ENCODE data around the gene NOP10.

NOP10 gene

DNA sequence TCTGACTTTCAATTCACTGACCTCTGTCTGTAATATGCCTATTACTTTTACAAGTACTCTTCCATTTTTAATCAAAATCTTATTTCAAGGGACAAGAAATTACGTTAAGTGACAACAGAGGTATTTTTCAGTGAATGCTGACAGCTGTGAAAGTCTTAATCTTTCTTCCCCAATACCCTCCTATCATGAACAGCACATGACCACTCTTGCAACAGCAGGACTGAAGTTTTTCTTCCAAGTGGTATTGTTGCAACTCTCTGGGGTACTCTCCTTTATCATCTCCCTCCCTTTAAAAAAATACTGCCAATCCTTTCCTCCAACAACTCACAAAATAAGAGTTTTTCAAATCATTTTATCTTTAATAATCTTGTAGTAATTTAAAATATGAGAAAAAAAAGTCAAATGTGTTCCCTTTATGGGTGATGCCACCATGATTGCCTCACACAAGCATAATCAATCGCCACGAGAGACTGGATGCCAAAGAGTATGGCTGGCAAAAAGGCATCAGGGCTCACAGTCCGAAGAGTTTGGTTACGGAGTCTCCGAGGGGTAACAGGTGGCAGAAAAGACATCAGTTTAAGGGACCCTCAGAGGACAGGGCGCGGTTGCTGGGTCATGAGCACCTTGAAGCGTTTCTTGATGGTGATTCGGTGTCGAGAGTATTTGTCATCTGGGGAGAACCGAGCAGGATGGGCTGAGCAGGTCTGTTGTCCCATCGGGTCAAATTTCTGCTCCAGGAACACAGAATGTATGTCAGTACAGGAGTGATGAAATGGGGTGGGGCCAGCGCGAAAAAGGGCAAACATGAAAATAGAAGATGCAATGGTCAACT is 1.3 kb downstream of the NOP10 start:
- TF ChIP-seq, protein P1, sequence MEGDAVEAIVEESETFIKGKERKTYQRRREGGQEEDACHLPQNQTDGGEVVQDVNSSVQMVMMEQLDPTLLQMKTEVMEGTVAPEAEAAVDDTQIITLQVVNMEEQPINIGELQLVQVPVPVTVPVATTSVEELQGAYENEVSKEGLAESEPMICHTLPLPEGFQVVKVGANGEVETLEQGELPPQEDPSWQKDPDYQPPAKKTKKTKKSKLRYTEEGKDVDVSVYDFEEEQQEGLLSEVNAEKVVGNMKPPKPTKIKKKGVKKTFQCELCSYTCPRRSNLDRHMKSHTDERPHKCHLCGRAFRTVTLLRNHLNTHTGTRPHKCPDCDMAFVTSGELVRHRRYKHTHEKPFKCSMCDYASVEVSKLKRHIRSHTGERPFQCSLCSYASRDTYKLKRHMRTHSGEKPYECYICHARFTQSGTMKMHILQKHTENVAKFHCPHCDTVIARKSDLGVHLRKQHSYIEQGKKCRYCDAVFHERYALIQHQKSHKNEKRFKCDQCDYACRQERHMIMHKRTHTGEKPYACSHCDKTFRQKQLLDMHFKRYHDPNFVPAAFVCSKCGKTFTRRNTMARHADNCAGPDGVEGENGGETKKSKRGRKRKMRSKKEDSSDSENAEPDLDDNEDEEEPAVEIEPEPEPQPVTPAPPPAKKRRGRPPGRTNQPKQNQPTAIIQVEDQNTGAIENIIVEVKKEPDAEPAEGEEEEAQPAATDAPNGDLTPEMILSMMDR (IDR thresholded peaks at IDR 0.05; ENCODE audit: low read length, missing control alignments): no peak
- DNase-seq (ENCODE audit: low read depth): peak; percentile 24
- H3K4me3 ChIP-seq (replicated peaks; ENCODE audit: low read depth, low read length): peak overlapping the region; percentile 98

DNA sequence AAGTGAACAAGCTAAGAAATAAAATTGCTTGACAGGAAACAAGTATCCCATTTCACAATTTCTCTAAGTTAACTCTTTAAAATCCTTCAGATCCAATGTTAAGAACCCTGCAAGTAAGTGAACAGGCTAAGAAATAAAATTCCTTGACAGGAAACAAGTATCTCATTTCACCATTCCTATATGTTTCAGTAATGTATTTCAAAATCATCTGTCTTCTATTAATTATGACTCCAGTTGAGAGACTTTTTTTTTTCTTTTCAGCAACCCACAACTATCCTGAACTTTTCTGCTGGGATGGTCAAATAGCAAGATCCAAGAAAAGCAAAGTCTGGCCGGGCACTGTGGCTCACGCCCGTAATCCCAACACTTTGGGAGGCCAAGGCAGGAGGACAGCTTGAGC is 3.0 kb downstream of the NOP10 start:
- no peak for DNase-seq (ENCODE audit: low read depth)
- H3K4me3 ChIP-seq (replicated peaks; ENCODE audit: low read depth, low read length): no peak overlapping the region
- TF ChIP-seq, protein P1 (IDR thresholded peaks at IDR 0.05; ENCODE audit: low read length, missing control alignments): no peak

DNA sequence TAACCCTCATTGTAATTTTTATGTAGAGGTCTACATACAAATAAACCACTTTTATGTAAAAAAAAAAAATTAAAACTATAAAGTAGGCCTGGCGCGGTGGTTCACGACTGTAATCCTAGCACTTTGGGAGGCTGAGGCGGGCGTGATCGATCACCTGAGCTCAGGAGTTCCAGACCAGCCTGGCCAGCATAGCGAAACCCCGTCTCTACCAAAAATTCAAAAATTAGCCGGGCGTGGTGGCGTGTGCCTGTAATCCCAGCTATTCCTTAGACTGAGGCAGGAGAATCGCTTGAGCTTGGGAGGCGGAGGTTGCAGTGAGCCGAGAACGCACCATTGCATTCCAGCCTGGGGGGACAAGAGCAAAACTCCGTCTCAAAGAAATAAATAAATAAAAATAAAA is 4.6 kb downstream of the NOP10 start:
- peak overlapping the region; percentile 85 for H3K4me3 ChIP-seq (replicated peaks; ENCODE audit: low read depth, low read length)
- no peak for DNase-seq (ENCODE audit: low read depth)
- TF ChIP-seq, protein P1 (IDR thresholded peaks at IDR 0.05; ENCODE audit: low read length, missing control alignments): no peak

DNA sequence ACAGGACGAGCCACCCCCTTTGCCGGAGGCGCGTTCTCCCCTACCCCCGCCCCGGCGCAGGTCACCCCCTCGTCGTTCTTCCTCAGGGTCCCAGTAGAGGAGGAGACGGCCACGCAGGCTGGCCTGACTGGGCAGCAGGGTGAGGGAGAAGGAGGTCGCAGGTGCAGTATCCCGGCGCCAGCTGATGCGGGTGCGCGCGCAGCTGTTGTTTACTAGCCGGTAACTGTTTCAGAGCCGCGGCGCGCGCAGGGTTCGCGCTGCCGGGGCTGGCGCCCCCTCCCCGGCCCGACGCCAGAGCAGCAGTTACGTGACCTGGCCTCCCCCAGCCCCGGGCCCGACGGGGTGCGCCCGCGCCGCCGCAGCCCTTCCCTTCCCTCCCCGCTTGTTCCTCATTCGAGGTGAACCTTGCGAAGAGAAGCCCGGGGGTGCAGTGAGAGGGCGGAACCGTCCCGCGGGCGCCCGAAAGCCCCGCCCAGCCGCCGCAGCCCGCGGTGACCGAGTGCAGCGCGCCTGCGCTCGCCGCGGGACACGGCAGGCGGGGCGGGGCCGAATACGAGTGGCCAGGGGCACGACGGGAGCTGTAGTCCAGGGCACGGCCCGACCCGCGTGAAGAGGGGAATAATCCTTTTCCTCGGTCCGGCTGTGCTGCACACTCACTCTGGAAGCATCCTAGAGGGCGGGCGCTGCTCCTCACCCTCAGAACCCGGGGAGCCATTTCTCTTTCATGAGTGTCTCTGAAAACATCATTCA is 5.2 kb downstream of the NOP10 start, which contains the start of gene SLC12A6:
SLC12A6 (minus strand) TSS at position 225 of the 750 bp plus-strand sequence. CDS start 1,101 bp downstream, outside the sequence.
- peak within 1 kb of the TSS; percentile 85 for H3K4me3 ChIP-seq (replicated peaks; ENCODE audit: low read depth, low read length)
- TF ChIP-seq, protein P1 (IDR thresholded peaks at IDR 0.05; ENCODE audit: low read length, missing control alignments): no peak
- DNase-seq (ENCODE audit: low read depth): peak; percentile 89

DNA sequence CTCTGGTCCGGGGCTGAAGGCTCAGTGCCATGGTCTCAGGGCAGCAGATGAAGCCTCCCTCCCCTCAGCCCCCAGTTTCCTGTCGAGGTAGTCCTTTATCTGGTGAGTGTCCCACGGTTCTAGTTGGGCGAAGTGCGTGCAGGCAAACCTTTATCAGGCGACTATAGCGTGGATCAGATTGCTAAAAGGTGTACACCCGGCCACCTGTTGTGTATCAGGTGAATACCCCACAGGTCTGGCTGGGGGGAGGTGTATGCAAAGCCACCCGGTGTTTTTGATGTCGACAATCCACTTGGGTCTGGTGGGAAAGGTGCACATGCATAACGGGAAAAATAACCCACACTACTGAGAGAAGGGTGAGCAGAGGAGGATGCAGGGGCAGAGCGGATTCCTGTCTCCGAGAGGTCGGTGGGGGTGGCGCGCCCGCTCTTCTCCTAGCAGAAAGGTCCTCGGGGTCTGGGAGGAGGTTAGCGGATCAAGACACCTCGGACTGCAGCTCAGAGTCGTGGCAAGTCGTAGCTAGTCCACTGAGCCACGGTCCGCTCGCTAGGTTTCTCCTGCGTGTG is 5.9 kb downstream of the NOP10 start:
- TF ChIP-seq, protein P1 (IDR thresholded peaks at IDR 0.05; ENCODE audit: low read length, missing control alignments): no peak
- DNase-seq (ENCODE audit: low read depth): no peak
- H3K4me3 ChIP-seq (replicated peaks; ENCODE audit: low read depth, low read length): peak overlapping the region; percentile 85

DNA sequence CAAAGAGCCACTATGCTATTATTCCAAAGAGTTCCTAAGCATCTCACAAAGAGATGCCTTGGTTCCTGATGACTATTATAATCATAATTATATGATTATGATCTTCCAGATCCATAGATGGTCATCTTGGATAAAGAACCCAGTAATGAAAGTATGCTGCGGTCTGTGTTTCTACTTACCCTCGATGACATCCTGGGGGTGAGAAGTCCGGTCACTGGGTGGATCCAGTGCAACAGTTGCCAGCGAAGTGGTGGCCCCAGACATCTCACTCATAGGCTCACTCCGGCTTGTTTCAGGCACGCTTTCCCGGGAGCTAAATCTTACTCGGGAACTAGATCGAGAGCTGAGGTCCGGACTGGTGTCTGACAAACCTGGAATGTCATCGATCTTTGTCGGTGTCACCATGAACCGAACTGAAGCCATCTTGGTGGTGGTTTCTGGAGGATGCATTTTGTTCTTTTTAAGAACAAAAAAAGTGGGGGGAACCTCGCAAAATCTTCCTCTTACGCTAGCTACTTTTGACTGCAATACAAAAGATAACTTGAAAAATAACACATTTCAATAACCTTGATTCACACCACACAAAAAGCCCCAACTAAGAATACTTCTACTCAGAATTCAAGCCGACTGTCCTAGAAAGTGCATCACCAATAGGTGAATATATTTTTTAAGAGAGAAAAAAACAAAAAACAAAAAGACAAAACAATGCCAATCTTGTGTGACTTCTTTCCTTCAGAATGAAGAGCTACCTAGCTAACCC is 6.5 kb downstream of the NOP10 start:
- H3K4me3 ChIP-seq (replicated peaks; ENCODE audit: low read depth, low read length): peak overlapping the region; percentile 85
- DNase-seq (ENCODE audit: low read depth): no peak
- TF ChIP-seq, protein P1 (IDR thresholded peaks at IDR 0.05; ENCODE audit: low read length, missing control alignments): no peak
